H1 (cell line): ENCODE measurements around the gene UBR3. TPM values are rescaled to one million over a fixed set of nuclear protein-coding genes. Genes with fewer than 3 reads are reported as not detected.
"Not testable (repeated sequence)": the region's sequence is repeated elsewhere in the genome, so short reads cannot be mapped to it uniquely, and the experiment has no call there.

Experiments
- CTCF ChIA-PET: fragments of 300-600 bp; sonication (Branson Sonifier 250); formaldehyde crosslinking; loops from one replicate; lab custom pipeline; 2021; ENCODE audit not compliant: partially characterized antibody; lab: Charles Lee
- POLR2A ChIA-PET: fragments of 300-600 bp; sonication (Branson Sonifier 250); formaldehyde crosslinking; loops from one replicate; lab custom pipeline; 2021; ENCODE audit warnings: inconsistent platforms; ENCODE audit not compliant: partially characterized antibody; lab: Charles Lee
- DNase-seq, 2 experiments: peaks; one replicate each; pipeline versions ENCODE4 v3.0.0 to v3.0.0-alpha.2; 2010 to 2022; ENCODE audit warnings: low spot score in 2 of 2, low read depth in 1 of 2, mixed read lengths in 1 of 2
- FAIRE-seq: peaks from 2 replicates; lab custom pipeline; 2011; peaks lifted over from hg19 to GRCh38; lab: Jason Lieb, UNC
- H2AFZ ChIP-seq: 2 replicates; pipeline ENCODE4 v1.8.1; 2012; ENCODE audit warnings: low read length, inconsistent platforms
- H2AK5ac ChIP-seq: 2 replicates; pipeline ENCODE4 v1.6.1; 2013; ENCODE audit warnings: low read depth, low read length
- H2BK120ac ChIP-seq: replicated peaks from 2 replicates; pipeline ENCODE3; 2013; ENCODE audit warnings: low read depth, low read length, inconsistent platforms
- H2BK12ac ChIP-seq: 2 replicates; pipeline ENCODE4 v1.6.1; 2013; ENCODE audit warnings: low read depth, low read length
- H2BK15ac ChIP-seq: 2 replicates; pipeline ENCODE4 v1.6.1; 2013; ENCODE audit warnings: low read length
- H2BK20ac ChIP-seq: 2 replicates; pipeline ENCODE4 v1.6.1; 2013; ENCODE audit warnings: low read length
- H2BK5ac ChIP-seq: 2 replicates; pipeline ENCODE4 v1.6.1; 2013; ENCODE audit warnings: low read depth, low read length
- H3K14ac ChIP-seq: 2 replicates; pipeline ENCODE4 v1.6.1; 2013; ENCODE audit warnings: inconsistent platforms; ENCODE audit not compliant: insufficient read length
- H3K18ac ChIP-seq: 2 replicates; pipeline ENCODE4 v1.6.1; 2013; ENCODE audit warnings: low read length; ENCODE audit errors: extremely low read depth
- H3K23ac ChIP-seq: 2 replicates; pipeline ENCODE4 v1.6.1; 2013; ENCODE audit warnings: inconsistent platforms; ENCODE audit not compliant: insufficient read length
- H3K23me2 ChIP-seq: 2 replicates; pipeline ENCODE4 v1.6.1; 2013; ENCODE audit warnings: low read depth, low read length
- H3K27ac ChIP-seq: 2 replicates; pipeline ENCODE4 v1.6.1; 2011; ENCODE audit warnings: low read depth, low read length, inconsistent platforms
- H3K27me3 ChIP-seq, 4 experiments: replicated peaks in 1 of 4; 1 replicate in 1 of 4; 2 replicates in 3 of 4; pipeline versions ENCODE4 v1.6.1 to v1.8.1; 2011 to 2013; ENCODE audit warnings: low read length in 3 of 4, mild to moderate bottlenecking in 3 of 4, inconsistent platforms in 2 of 4, mixed read lengths in 2 of 4, moderate library complexity in 1 of 4; ENCODE audit not compliant: control insufficient read depth in 3 of 4, insufficient read depth in 3 of 4; ENCODE audit errors: extremely low read depth in 1 of 4
- H3K36me3 ChIP-seq, 4 experiments: 2 replicates each; pipeline versions ENCODE4 v1.6.1 to v1.8.1; 2011 to 2013; ENCODE audit warnings: mild to moderate bottlenecking in 4 of 4, low read length in 3 of 4, moderate library complexity in 2 of 4, control low read depth in 1 of 4, inconsistent platforms in 1 of 4; ENCODE audit not compliant: insufficient read depth in 4 of 4, control insufficient read depth in 2 of 4
- H3K4ac ChIP-seq: replicated peaks from 2 replicates; pipeline ENCODE3; 2013; ENCODE audit warnings: low read length, low read depth, mixed read lengths, inconsistent platforms; ENCODE audit not compliant: insufficient read length
- H3K4me1 ChIP-seq, 4 experiments: replicated peaks in 1 of 4; 1 replicate in 1 of 4; 2 replicates in 3 of 4; pipeline versions ENCODE4 v1.6.1 to v1.8.1; 2011 to 2013; ENCODE audit warnings: low read length in 3 of 4, inconsistent platforms in 2 of 4, mixed read lengths in 1 of 4; ENCODE audit not compliant: insufficient read depth in 4 of 4, control insufficient read depth in 3 of 4
- H3K4me2 ChIP-seq, 2 experiments: 2 replicates each; pipeline versions ENCODE4 v1.6.1 to v1.8.1; 2011 to 2013; ENCODE audit warnings: low read depth in 2 of 2, low read length in 2 of 2, control low read depth in 1 of 2, inconsistent platforms in 1 of 2, mild to moderate bottlenecking in 1 of 2; ENCODE audit not compliant: insufficient read depth in 1 of 2
- H3K4me3 ChIP-seq, 4 experiments: fragments of 200-600, 300-600 bp in 1 of 4; sonication (generic), shearing (Covaris generic), sonication (Bioruptor Twin) in 1 of 4; 2 replicates each; pipeline versions ENCODE4 v1.5.1 to v1.8.1; 2011 to 2016; ENCODE audit warnings: low read length in 4 of 4, low read depth in 3 of 4, control low read depth in 2 of 4, inconsistent platforms in 2 of 4, mild to moderate bottlenecking in 2 of 4, mixed read lengths in 1 of 4, moderate library complexity in 1 of 4; ENCODE audit not compliant: insufficient read depth in 2 of 4; ENCODE audit errors: extremely low read depth in 1 of 4
- H3K56ac ChIP-seq: replicated peaks from 2 replicates; pipeline ENCODE3; 2013; ENCODE audit warnings: low read depth, mild to moderate bottlenecking, mixed read lengths, low read length, inconsistent platforms; ENCODE audit not compliant: insufficient read length
- H3K79me1 ChIP-seq: 2 replicates; pipeline ENCODE4 v1.6.1; 2013; ENCODE audit warnings: low read depth, low read length, control low read depth
- H3K79me2 ChIP-seq, 2 experiments: 2 replicates each; pipeline versions ENCODE4 v1.6.1 to v1.8.1; 2012 to 2013; ENCODE audit warnings: low read length in 2 of 2, mild to moderate bottlenecking in 2 of 2, inconsistent platforms in 1 of 2; ENCODE audit not compliant: insufficient read depth in 2 of 2, control insufficient read depth in 1 of 2
- H3K9ac ChIP-seq, 4 experiments: replicated peaks in 1 of 4; 1 replicate in 1 of 4; 2 replicates in 3 of 4; pipeline versions ENCODE4 v1.6.1 to v1.8.1; 2011 to 2013; ENCODE audit warnings: low read depth in 3 of 4, low read length in 3 of 4, control low read depth in 2 of 4, mild to moderate bottlenecking in 2 of 4, moderate library complexity in 2 of 4, inconsistent platforms in 1 of 4; ENCODE audit errors: extremely low read depth in 1 of 4
- H3K9me3 ChIP-seq, 2 experiments: 2 replicates each; pipeline versions ENCODE4 v1.6.1 to v1.8.1; 2012 to 2013; ENCODE audit warnings: mild to moderate bottlenecking in 2 of 2, moderate library complexity in 2 of 2, control low read depth in 1 of 2, inconsistent platforms in 1 of 2, low read depth in 1 of 2, low read length in 1 of 2, mixed read lengths in 1 of 2; ENCODE audit not compliant: insufficient read depth in 2 of 2
- H4K20me1 ChIP-seq, 2 experiments: replicated peaks in 1 of 2; 2 replicates each; pipeline versions ENCODE3 to v1.8.1; 2011 to 2013; ENCODE audit warnings: inconsistent platforms in 2 of 2, low read length in 2 of 2, mild to moderate bottlenecking in 1 of 2; ENCODE audit not compliant: insufficient read depth in 2 of 2, control insufficient read depth in 1 of 2
- H4K5ac ChIP-seq: 2 replicates; pipeline ENCODE4 v1.6.1; 2013; ENCODE audit warnings: low read length, low read depth, mixed read lengths, inconsistent platforms; ENCODE audit not compliant: insufficient read length
- H4K8ac ChIP-seq: 2 replicates; pipeline ENCODE4 v1.8.0; 2013; ENCODE audit warnings: mild to moderate bottlenecking, moderate library complexity, low read length, inconsistent platforms; ENCODE audit not compliant: insufficient read depth; ENCODE audit errors: extremely low read depth
- H4K91ac ChIP-seq: replicated peaks from 2 replicates; pipeline ENCODE3; 2013; ENCODE audit warnings: low read length, mixed read lengths, inconsistent platforms; ENCODE audit not compliant: insufficient read length
- WGBS, 2 experiments: shearing (Covaris generic) in 1 of 2; methylation state at CpG; one replicate each; pipeline versions ENCODE4 v1.1.6 to v1.1.7; 2013 to 2015; ENCODE audit warnings: low lambda C conversion rate in 2 of 2, mixed read lengths in 2 of 2, inconsistent platforms in 1 of 2, low coverage in 1 of 2, missing lambda C conversion rate in 1 of 2; ENCODE audit not compliant: insufficient replicate concordance in 2 of 2, insufficient coverage in 1 of 2, insufficient read length in 1 of 2; ENCODE audit errors: extremely low coverage in 1 of 2, missing lambda C conversion rate in 1 of 2; 5-methylcytosine and 5-hydroxymethylcytosine counted together
- polyA plus RNA-seq, 7 experiments: library from polyadenylated mRNA; depleted of rRNA in 3 of 7; stranded (reverse) in 5 of 7; unstranded in 2 of 7; fragments of >200 nt in 5 of 7; fragments of 200-250 nt in 2 of 7; gene quantifications; 1 replicate in 5 of 7; 2 replicates in 1 of 7; 4 replicates in 1 of 7; pipeline versions ENCODE4 v1.2.1 to v1.2.3, GENCODE V29; 2011 to 2013; ENCODE audit warnings: missing spikeins in 2 of 7, mixed read lengths in 2 of 7
- total RNA-seq: library from RNA; stranded (reverse); fragmentation: NEBNext Ultra II Directional; extraction: Animal tissue kit (Norgen Biotek cat#: 25700); gene quantifications from 2 replicates; pipeline ENCODE4 v1.2.1, GENCODE V29; 2021

Gene UBR3
- total and polyA plus RNA-seq, 2 of the 8 experiments (the other 6 are each of a cell fraction or from before 2014, with no cell fraction given) = 3.7 to 17.7 TPM

GRCh38 chr2:169841625-169842024 lies 14.4 kb downstream of the UBR3 start:
- not testable (repeated sequence) for H2BK120ac ChIP-seq, H2BK12ac ChIP-seq, H3K27me3 ChIP-seq, H3K9ac ChIP-seq, H3K56ac ChIP-seq, H4K91ac ChIP-seq, H4K8ac ChIP-seq, H2BK5ac ChIP-seq, H3K4ac ChIP-seq, H3K18ac ChIP-seq, H3K79me1 ChIP-seq, H3K14ac ChIP-seq, H2AK5ac ChIP-seq, H2BK15ac ChIP-seq, H2AFZ ChIP-seq, H3K23me2 ChIP-seq, H3K4me1 ChIP-seq, H3K9me3 ChIP-seq, DNase-seq, H3K23ac ChIP-seq, H3K36me3 ChIP-seq, H4K20me1 ChIP-seq, H3K4me2 ChIP-seq, H4K5ac ChIP-seq, H2BK20ac ChIP-seq, FAIRE-seq, H3K4me3 ChIP-seq, H3K27ac ChIP-seq
- H3K79me2 ChIP-seq = peaks cover 0 to 19% of the 10 kb centered on the region in 2 experiments; a peak in 1 of 4 replicates
- CTCF ChIA-PET = interaction anchor here (2.3 kb wide), 1 partner anchor 14 kb away, joined by 9 read pairs; the partner anchor contains the start of gene UBR3
- 97% methylated on average over 11 of the region's 24 CpGs; no CpG with 5 or more reads in 1 of the 2 experiments for WGBS, 2 experiments
- POLR2A ChIA-PET = interaction anchor here (2.9 kb wide), 1 partner anchor 14 kb away, joined by 7 read pairs; the partner anchor contains the start of gene UBR3
